Smooth muscle cell (in vitro differentiated cells): ENCODE measurements around the gene GUCA2A. TPM values are rescaled to one million over a fixed set of nuclear protein-coding genes. Genes with fewer than 3 reads are reported as not detected.

Source experiments
- DNase-seq: peaks from one replicate; lab custom pipeline; 2025; ENCODE audit not compliant: unreplicated experiment; lab: John Stamatoyannopoulos, UW
- H2AFZ ChIP-seq: fragments of 200-600 bp; sonication (generic); 2 replicates; pipeline ENCODE4 v1.6.0; 2016; ENCODE audit warnings: antibody characterized with exemption, low read depth, mild to moderate bottlenecking
- H3F3A ChIP-seq: fragments of 200-600 bp; sonication (generic); 2 replicates; pipeline ENCODE4 v1.6.0; 2017; ENCODE audit warnings: antibody characterized with exemption, low read depth
- H3K27ac ChIP-seq: fragments of 200-600 bp; sonication (generic); 2 replicates; pipeline ENCODE4 v1.5.1; 2016; ENCODE audit warnings: low read depth, mild to moderate bottlenecking
- H3K27me3 ChIP-seq: fragments of 200-600 bp; sonication (generic); 2 replicates; pipeline ENCODE4 v1.6.1; 2016; ENCODE audit warnings: low read depth, mild to moderate bottlenecking
- H3K36me3 ChIP-seq: fragments of 200-600 bp; sonication (generic); 2 replicates; pipeline ENCODE4 v1.5.1; 2016; ENCODE audit warnings: low read depth
- H3K4me1 ChIP-seq: fragments of 200-600 bp; sonication (generic); 2 replicates; pipeline ENCODE4 v1.5.1; 2016; ENCODE audit warnings: low read depth
- H3K4me2 ChIP-seq: fragments of 200-600 bp; sonication (generic); 2 replicates; pipeline ENCODE4 v1.6.0; 2016; ENCODE audit warnings: mild to moderate bottlenecking
- H3K4me3 ChIP-seq: fragments of 200-600 bp; sonication (generic); 2 replicates; pipeline ENCODE4 v1.5.1; 2016; ENCODE audit warnings: mild to moderate bottlenecking
- H3K79me2 ChIP-seq: fragments of 200-600 bp; sonication (generic); 2 replicates; pipeline ENCODE4 v1.6.0; 2016; ENCODE audit warnings: low read depth, mild to moderate bottlenecking
- H3K9ac ChIP-seq: fragments of 200-600 bp; sonication (generic); 2 replicates; pipeline ENCODE4 v1.6.0; 2016; ENCODE audit warnings: low read depth
- H3K9me3 ChIP-seq: fragments of 200-600 bp; sonication (generic); replicated peaks from 2 replicates; pipeline ENCODE4 v1.5.1; 2016; ENCODE audit warnings: low read depth
- H4K20me1 ChIP-seq: fragments of 200-600 bp; sonication (generic); 2 replicates; pipeline ENCODE4 v1.6.0; 2016; ENCODE audit warnings: low read depth
- CTCF ChIP-seq: fragments of 200-600 bp; sonication (generic); IDR thresholded peaks from 2 replicates; pipeline ENCODE4 v1.5.1; 2017; ENCODE audit warnings: borderline replicate concordance, mild to moderate bottlenecking, antibody characterized with exemption; ENCODE audit not compliant: insufficient read depth, poor library complexity, severe bottlenecking
- WGBS: methylation state at CpG from one replicate; pipeline ENCODE4 v1.1.7; 2016; ENCODE audit warnings: low lambda C conversion rate; 5-methylcytosine and 5-hydroxymethylcytosine counted together
- polyA plus RNA-seq: library from polyadenylated mRNA; unstranded; fragments of >200 nt; fragmentation: Nextera tagmentation; extraction: Ambion mirVana; gene quantifications from 2 replicates; pipeline ENCODE4 v1.2.1, GENCODE V29; 2016
- total RNA-seq: library from RNA; depleted of rRNA; stranded (reverse); fragments of >200 nt; gene quantifications from 2 replicates; pipeline ENCODE4 v1.2.3, GENCODE V29; 2014

The GUCA2A gene
- total RNA-seq = not detected in 2 replicates
- not detected in 2 replicates for polyA plus RNA-seq

- no peak for TF ChIP-seq CTCF
- no peak within 1 kb of the TSS for H3K4me2 ChIP-seq
- no peak within 1 kb of the TSS for H3K4me3 ChIP-seq
- H3K27ac ChIP-seq = no peak within 1 kb of the TSS
- peaks cover 2% of the 10 kb centered on the region for H3K9me3 ChIP-seq
- H3K27me3 ChIP-seq = no peaks in the 10 kb centered on the region
- no peaks in the 10 kb centered on the region for H3K36me3 ChIP-seq
- no peaks in the 10 kb centered on the region for H3F3A ChIP-seq
- WGBS = 73% methylated on average over 24 of the region's 24 CpGs
- H3K4me1 ChIP-seq = no peaks in the 10 kb centered on the region
- no peak within 1 kb of the TSS for H3K9ac ChIP-seq
- no peaks in the 10 kb centered on the region for H4K20me1 ChIP-seq
- DNase-seq = no peak
- no peak within 1 kb of the TSS for H2AFZ ChIP-seq
- H3K79me2 ChIP-seq = no peaks in the 10 kb centered on the region
Measured at GRCh38 chr1:42164551-42165420, at the start of gene GUCA2A. GUCA2A (minus strand) TSS chr1:42164745; CDS start chr1:42164712, 33 bp downstream.

- H3K4me2 ChIP-seq = no peak overlapping the region
- no peaks in the 10 kb centered on the region for H3K4me1 ChIP-seq
- H3K4me3 ChIP-seq = no peak overlapping the region
- no peaks in the 10 kb centered on the region for H3K9me3 ChIP-seq
- no peak overlapping the region for H3K9ac ChIP-seq
- no peak overlapping the region for H3K27ac ChIP-seq
- no peaks in the 10 kb centered on the region for H3F3A ChIP-seq
- TF ChIP-seq CTCF = no peak
- H4K20me1 ChIP-seq = peaks cover 77% of the 10 kb centered on the region
- H2AFZ ChIP-seq = no peak overlapping the region
- no peak for DNase-seq
- peaks cover 77% of the 10 kb centered on the region for H3K79me2 ChIP-seq
- no peaks in the 10 kb centered on the region for H3K27me3 ChIP-seq
- WGBS = 100% methylated on average over 2 of the region's 2 CpGs
- H3K36me3 ChIP-seq = peaks cover 8% of the 10 kb centered on the region
Measured at GRCh38 chr1:42211224-42211623, 46.7 kb upstream of the GUCA2A start.

- TF ChIP-seq CTCF = no peak
- H3K79me2 ChIP-seq = peaks cover 76% of the 10 kb centered on the region
- DNase-seq = no peak
- no peak overlapping the region for H3K9ac ChIP-seq
- H4K20me1 ChIP-seq = peaks cover 74% of the 10 kb centered on the region
- no peak overlapping the region for H3K4me3 ChIP-seq
- no peak overlapping the region for H3K4me2 ChIP-seq
- H2AFZ ChIP-seq = no peak overlapping the region
- no peaks in the 10 kb centered on the region for H3K9me3 ChIP-seq
- no peak overlapping the region for H3K27ac ChIP-seq
- WGBS = 97% methylated on average over 6 of the region's 6 CpGs
- H3F3A ChIP-seq = no peaks in the 10 kb centered on the region
- peaks cover 8% of the 10 kb centered on the region for H3K36me3 ChIP-seq
- H3K27me3 ChIP-seq = no peaks in the 10 kb centered on the region
- H3K4me1 ChIP-seq = no peaks in the 10 kb centered on the region
Measured at GRCh38 chr1:42210421-42211133, 46.0 kb upstream of the GUCA2A start.
